ENCODE results near the gene CCDC18.

GRCh38 chr1:93296555-93297154, 116.1 kb downstream of the CCDC18 start:
- no peak for TF ChIP-seq CTCF (IDR thresholded peaks at IDR 0.05)
- TF ChIP-seq POLR2AphosphoS5 (IDR thresholded peaks at IDR 0.05) = no peak
- no peak for TF ChIP-seq POLR2A (IDR thresholded peaks at IDR 0.05)
- TF ChIP-seq EP300 (IDR thresholded peaks at IDR 0.05) = no peak
